LNCAP (cell line): ENCODE results near the gene OGA.

ENCODE experiments used
- TF ChIP-seq, protein P1 (sequence below): fragments of 450-650 bp; IDR thresholded peaks from 2 replicates; pipeline ENCODE4 v1.5.1; 2017; ENCODE audit warnings: mild to moderate bottlenecking

The OGA gene

DNA sequence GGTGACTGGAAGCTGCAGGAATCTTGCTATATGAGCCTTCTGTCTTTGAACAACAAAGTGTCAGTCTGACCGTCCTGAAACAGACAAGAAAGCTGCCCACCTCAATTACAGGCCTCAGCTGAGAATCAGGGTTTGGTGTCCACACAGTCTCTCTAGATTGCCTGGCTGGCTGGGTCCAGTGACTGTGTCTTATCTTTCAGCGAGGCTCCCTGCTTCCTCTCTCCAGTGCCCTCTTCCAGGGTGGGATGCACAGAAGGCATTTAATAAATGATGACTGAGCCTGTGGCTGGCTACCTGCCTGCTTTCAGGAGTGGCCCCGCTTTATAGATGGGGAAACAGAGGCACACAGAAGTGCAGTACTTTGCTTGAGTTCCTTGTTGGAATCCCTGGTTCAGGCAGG lies 69.7 kb downstream of the OGA start:
- TF ChIP-seq, protein P1, sequence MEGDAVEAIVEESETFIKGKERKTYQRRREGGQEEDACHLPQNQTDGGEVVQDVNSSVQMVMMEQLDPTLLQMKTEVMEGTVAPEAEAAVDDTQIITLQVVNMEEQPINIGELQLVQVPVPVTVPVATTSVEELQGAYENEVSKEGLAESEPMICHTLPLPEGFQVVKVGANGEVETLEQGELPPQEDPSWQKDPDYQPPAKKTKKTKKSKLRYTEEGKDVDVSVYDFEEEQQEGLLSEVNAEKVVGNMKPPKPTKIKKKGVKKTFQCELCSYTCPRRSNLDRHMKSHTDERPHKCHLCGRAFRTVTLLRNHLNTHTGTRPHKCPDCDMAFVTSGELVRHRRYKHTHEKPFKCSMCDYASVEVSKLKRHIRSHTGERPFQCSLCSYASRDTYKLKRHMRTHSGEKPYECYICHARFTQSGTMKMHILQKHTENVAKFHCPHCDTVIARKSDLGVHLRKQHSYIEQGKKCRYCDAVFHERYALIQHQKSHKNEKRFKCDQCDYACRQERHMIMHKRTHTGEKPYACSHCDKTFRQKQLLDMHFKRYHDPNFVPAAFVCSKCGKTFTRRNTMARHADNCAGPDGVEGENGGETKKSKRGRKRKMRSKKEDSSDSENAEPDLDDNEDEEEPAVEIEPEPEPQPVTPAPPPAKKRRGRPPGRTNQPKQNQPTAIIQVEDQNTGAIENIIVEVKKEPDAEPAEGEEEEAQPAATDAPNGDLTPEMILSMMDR: no peak

DNA sequence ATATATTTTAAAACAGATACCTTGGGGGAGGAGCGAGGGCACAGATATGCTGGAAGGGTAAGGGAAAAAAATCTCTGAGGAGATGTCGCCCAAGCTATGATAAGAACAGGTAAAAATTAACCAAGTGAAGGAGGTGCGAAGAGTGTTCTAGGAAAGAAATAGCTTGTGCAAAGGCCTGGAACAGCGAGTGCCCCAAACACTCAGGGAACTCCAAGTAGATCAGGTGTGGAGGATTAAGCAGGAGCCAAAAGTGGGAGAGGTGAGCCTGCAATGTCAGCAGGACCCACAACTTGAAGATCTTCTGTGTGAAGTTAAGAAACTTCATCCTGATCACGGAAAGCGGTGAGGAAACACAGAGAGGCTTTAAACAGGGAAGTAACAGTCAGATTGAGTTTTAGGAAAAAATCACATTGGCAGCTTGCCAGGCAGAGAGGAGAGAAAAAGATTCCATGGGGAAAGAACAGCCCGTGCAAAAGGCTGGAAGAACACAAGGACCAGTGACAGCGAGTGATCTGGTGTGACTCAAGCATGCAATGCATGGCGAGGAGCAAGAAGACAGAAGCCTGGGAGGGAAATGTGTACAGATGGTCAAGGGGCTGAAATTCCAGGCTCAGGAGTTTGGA lies 73.1 kb downstream of the OGA start:
- TF ChIP-seq, protein P1: no peak

DNA sequence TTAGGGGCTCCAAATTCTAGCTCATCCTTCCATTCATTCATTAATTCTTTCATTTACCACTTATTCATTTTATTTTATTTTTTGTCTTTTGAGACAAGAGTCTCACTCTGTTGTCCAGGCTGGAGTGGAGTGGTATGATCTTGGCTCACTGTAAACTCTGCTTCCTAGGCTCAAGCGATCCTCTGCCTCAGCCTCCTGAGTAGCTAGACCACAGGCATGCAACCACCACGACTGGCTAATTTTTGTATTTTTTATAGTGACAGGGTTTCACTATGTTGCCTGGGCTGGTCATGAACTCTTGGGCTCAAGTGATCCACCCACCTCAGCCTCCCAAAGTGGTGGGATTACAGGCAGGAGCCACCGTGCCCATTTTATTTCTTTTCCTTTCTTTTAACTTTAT lies 74.0 kb downstream of the OGA start:
- TF ChIP-seq, protein P1: no peak

DNA sequence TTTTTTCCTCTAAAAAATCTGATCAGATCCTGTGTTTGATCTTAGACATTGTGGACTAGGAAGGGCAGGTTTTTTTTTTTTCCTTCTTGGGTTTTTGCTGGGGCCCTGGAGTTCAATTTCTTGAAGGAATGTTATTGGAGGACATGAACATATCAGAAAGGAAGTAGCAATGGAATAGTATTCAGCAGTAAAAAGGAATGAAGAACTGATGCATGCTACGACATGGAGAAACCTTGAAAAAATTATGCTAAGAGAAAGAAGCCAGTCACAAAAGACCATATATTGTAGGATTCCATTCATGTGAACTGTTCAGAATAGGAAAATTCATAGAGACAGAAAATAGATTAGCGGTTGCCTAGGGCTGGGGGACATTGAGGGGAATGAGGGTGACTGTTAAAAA lies 76.3 kb downstream of the OGA start:
- TF ChIP-seq, protein P1: no peak

DNA sequence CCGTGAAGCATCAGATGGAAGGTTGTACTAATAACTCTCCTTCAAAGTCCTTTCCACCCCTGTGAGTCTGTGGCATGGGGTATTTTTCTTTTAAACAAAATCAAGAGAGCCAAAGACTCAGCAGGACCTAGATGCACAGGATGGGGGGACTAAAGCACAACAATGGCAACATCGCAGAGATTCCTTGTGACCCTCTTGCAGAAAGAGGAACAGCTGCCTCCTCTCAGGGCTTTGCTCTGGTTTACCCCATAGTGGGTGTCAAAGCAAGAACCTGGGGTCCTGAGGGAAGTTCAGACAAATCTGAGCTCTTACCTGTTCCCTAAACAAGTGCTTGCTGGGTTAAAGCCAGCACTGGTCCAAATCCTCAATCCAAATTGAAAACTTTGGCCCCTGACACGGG lies 81.6 kb downstream of the OGA start:
- TF ChIP-seq, protein P1: no peak
